Neural crest cell (in vitro differentiated cells): ENCODE measurements around the gene WDR75. TPM values are rescaled to one million over a fixed set of nuclear protein-coding genes. Genes with fewer than 3 reads are reported as not detected.

Experiments
- DNase-seq: peaks from one replicate; pipeline ENCODE4 v3.0.0; 2021; ENCODE audit warnings: low read depth, mixed read lengths, low spot score
- H3K27ac Mint-ChIP-seq: one replicate; pipeline ENCODE4 v1.8.0; 2021; ENCODE audit warnings: mild to moderate bottlenecking, mixed read lengths; ENCODE audit not compliant: unreplicated experiment
- H3K27me3 Mint-ChIP-seq: 2 replicates; pipeline ENCODE4 v1.8.0; 2021; ENCODE audit warnings: low read depth, mild to moderate bottlenecking, mixed read lengths
- H3K36me3 Mint-ChIP-seq: 2 replicates; pipeline ENCODE4 v1.8.0; 2021; ENCODE audit warnings: low read depth, mild to moderate bottlenecking, mixed read lengths
- H3K4me1 Mint-ChIP-seq: 2 replicates; pipeline ENCODE4 v1.8.0; 2021; ENCODE audit warnings: mixed read lengths
- H3K4me3 Mint-ChIP-seq: one replicate; pipeline ENCODE4 v1.8.0; 2021; ENCODE audit warnings: mild to moderate bottlenecking, mixed read lengths
- H3K9me3 Mint-ChIP-seq: 2 replicates; pipeline ENCODE4 v1.8.0; 2021; ENCODE audit warnings: mixed read lengths
- total RNA-seq: library from RNA; stranded (reverse); gene quantifications from 2 replicates; pipeline ENCODE4 v1.2.1, GENCODE V29; 2021
- TF ChIP-seq, protein P1 (sequence below): fragments of 200-600 bp; sonication (generic); conservative IDR thresholded peaks from 2 replicates; pipeline ENCODE4 v1.5.0; 2021; ENCODE audit warnings: antibody characterized with exemption, mild to moderate bottlenecking

The WDR75 gene
- total RNA-seq, 1 donor from 2014 or later, result 54.7 TPM

DNA sequence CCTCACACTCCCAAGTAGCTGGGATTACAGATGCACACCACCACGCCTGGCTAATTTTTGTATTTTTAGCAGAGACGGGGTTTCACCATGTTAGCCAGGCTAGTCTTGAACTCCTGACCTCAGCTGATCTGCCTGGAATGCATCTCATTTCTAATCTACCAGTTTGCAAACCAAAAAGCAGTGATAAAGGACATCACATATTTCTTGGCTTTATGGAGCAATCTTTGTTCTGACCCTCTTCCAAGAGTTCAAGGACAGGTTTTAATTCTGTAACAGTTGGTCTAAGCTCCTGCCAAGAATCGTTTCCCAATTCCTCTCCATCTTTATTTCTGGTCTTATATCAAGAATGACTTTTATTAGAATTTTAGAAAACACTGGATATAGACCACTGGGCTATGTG, 71.6 kb downstream of the WDR75 start:
- H3K4me3 Mint-ChIP-seq, result no peak overlapping the region
- DNase-seq, result no peak
- no peaks in the 10 kb centered on the region for H3K36me3 Mint-ChIP-seq
- peaks cover 10% of the 10 kb centered on the region for H3K9me3 Mint-ChIP-seq
- no peaks in the 10 kb centered on the region for H3K4me1 Mint-ChIP-seq
- no peaks in the 10 kb centered on the region for H3K27me3 Mint-ChIP-seq
- no peak overlapping the region for H3K27ac Mint-ChIP-seq
- TF ChIP-seq, protein P1, sequence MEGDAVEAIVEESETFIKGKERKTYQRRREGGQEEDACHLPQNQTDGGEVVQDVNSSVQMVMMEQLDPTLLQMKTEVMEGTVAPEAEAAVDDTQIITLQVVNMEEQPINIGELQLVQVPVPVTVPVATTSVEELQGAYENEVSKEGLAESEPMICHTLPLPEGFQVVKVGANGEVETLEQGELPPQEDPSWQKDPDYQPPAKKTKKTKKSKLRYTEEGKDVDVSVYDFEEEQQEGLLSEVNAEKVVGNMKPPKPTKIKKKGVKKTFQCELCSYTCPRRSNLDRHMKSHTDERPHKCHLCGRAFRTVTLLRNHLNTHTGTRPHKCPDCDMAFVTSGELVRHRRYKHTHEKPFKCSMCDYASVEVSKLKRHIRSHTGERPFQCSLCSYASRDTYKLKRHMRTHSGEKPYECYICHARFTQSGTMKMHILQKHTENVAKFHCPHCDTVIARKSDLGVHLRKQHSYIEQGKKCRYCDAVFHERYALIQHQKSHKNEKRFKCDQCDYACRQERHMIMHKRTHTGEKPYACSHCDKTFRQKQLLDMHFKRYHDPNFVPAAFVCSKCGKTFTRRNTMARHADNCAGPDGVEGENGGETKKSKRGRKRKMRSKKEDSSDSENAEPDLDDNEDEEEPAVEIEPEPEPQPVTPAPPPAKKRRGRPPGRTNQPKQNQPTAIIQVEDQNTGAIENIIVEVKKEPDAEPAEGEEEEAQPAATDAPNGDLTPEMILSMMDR, result no peak

DNA sequence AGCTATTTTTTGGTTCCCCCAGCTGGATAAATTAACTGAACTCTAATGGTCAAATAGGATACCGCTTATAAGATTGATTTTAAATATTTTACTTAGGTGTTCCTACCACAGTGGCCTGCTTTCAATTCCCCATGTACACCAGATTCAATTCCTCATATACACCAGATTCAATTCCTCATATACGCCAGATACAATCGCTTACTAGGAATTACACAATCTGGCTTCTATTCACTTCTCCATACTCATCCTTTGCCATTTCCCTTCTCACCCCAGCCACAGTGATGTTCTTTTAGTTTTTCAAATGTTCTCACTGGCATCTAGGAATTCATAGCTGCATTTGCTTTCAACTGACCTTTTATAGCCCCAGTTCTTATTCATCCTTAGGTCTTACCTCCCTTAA, 72.8 kb downstream of the WDR75 start:
- Mint-ChIP-seq H3K36me3 (no peaks in the 10 kb centered on the region), H3K9me3 (peaks cover 7% of the 10 kb centered on the region), H3K27ac (no peak overlapping the region), H3K27me3 (no peaks in the 10 kb centered on the region), H3K4me3 (no peak overlapping the region), H3K4me1 (no peaks in the 10 kb centered on the region)
- TF ChIP-seq, protein P1, result no peak
- DNase-seq, result no peak

DNA sequence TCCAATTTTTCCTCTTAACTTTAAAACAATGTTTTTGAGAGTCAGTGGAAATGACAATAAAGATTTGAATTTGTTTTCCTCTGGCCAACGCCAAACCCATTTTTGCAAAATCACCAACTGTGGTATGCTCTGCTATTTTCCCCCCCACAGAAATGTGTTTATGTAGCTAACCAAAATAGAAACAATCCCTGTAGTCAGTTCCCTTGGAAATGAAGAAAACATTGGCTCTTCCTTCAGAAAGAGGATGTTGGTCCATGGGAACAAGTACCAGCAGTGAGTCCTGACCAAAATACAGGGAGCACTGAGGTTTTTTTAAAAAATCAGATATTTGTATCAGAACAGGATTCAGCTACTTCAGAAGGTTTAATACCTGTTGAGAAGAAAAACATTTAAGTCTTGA, 74.0 kb downstream of the WDR75 start:
- Mint-ChIP-seq H3K4me1 (no peaks in the 10 kb centered on the region), H3K36me3 (no peaks in the 10 kb centered on the region), H3K4me3 (no peak overlapping the region), H3K9me3 (peaks cover 4% of the 10 kb centered on the region), H3K27ac (no peak overlapping the region), H3K27me3 (no peaks in the 10 kb centered on the region)
- TF ChIP-seq, protein P1, result no peak
- DNase-seq, result no peak

DNA sequence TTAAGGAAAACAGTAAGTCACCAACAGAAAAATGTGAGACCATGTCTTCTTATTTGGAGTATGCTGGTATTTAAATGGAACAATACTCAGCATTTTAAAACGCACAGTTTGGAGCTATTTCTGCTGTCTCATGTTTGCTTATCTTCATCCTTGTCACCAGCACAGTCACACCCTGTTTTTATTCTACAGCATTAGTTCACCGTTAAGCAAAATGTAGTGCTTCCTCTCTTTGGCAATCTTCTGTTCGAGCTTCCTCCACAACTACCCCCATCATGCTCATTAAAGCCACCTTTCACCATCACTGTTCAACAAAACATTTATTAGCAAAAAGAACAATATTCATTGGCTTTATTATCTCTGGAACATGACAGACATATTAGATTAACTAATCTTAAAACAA, 75.3 kb downstream of the WDR75 start:
- TF ChIP-seq, protein P1, result no peak
- H3K4me1 Mint-ChIP-seq, result no peaks in the 10 kb centered on the region
- H3K36me3 Mint-ChIP-seq, result no peaks in the 10 kb centered on the region
- no peak for DNase-seq
- no peaks in the 10 kb centered on the region for H3K9me3 Mint-ChIP-seq
- no peak overlapping the region for H3K4me3 Mint-ChIP-seq
- no peak overlapping the region for H3K27ac Mint-ChIP-seq
- no peaks in the 10 kb centered on the region for H3K27me3 Mint-ChIP-seq

DNA sequence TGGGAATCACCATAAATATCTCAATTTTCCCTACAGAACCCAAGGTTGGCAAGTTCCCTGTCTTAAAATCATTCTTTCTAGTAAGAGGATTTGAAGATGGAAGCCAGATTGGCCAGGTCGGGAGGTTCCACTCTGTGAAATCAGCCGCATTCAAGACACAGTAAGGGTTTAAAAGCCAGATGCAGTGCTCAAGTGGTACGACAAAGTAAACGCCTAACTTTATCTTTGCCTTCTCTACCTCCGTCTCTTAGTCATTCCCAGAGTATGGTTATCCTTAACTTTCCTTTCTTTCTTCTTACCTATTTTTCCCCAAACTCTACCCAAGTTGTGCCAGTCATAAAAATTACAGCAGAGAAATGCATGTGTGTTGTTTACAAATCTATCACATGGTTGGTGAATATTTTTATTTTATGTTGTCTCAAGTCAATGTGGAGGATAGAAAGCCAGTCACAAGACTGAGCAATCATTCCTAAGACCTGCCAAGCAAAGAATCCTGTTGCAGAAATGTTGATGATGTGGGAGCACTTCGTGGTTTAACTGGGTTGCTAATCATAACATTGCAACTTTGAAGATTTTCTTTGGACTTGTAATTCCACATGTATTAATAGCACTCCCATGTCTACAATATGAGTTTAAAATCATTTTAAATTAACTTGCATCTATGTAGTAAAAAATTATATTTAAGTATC, 76.7 kb downstream of the WDR75 start:
- DNase-seq, result no peak
- Mint-ChIP-seq H3K27ac (no peak overlapping the region), H3K27me3 (no peaks in the 10 kb centered on the region), H3K36me3 (no peaks in the 10 kb centered on the region), H3K9me3 (no peaks in the 10 kb centered on the region), H3K4me3 (no peak overlapping the region), H3K4me1 (no peaks in the 10 kb centered on the region)
- TF ChIP-seq, protein P1, result no peak
